K562 (cell line): ENCODE data around the gene SH2B2.

Source experiments
- ERF ChIP-seq: fragments of 450-650 bp; formaldehyde crosslinking; IDR thresholded peaks from 2 replicates; pipeline ENCODE4 v1.4.0; 2020; ENCODE audit warnings: mild to moderate bottlenecking, mixed read lengths
- HNRNPLL ChIP-seq: fragments of 200-400 bp; formaldehyde crosslinking; IDR thresholded peaks from 2 replicates; pipeline ENCODE4 v1.6.1; 2017; ENCODE audit warnings: low read length, low read depth, mild to moderate bottlenecking; ENCODE audit not compliant: poor library complexity, severe bottlenecking
- NUFIP1 ChIP-seq: fragments of 450-650 bp; IDR thresholded peaks from 2 replicates; pipeline ENCODE4 v1.6.1; 2018; ENCODE audit not compliant: partially characterized antibody
- TSC22D4 ChIP-seq: fragments of 450-650 bp; IDR thresholded peaks from 2 replicates; pipeline ENCODE4 v1.6.1; 2016; ENCODE audit warnings: missing genetic modification characterization, missing biosample characterization, control low read depth
- ZNF57 ChIP-seq: fragments of 450-650 bp; formaldehyde crosslinking; IDR thresholded peaks from 2 replicates; pipeline ENCODE4 v1.4.0; 2020; ENCODE audit warnings: mild to moderate bottlenecking, moderate library complexity
- TF ChIP-seq, protein P1 (sequence below), 2 experiments: fragments of 450-650 bp; formaldehyde crosslinking in 1 of 2; IDR thresholded peaks; 2 replicates each; pipeline versions ENCODE4 v1.4.0 to v1.6.1; 2014 to 2020; ENCODE audit warnings: mild to moderate bottlenecking in 2 of 2, borderline replicate concordance in 1 of 2, low read depth in 1 of 2
- TF ChIP-seq, protein P2 (sequence below), 3 experiments: IDR thresholded peaks in 2 of 3; conservative IDR thresholded peaks in 1 of 3; 2 replicates each; pipeline ENCODE4 v1.5.1; 2011 to 2012; ENCODE audit warnings: low read length in 3 of 3, mild to moderate bottlenecking in 3 of 3, control low read depth in 2 of 3, improper control_type of control experiment in 1 of 3, inconsistent platforms in 1 of 3, low read depth in 1 of 3, mixed read lengths in 1 of 3, moderate library complexity in 1 of 3; ENCODE audit not compliant: insufficient read depth in 2 of 3
- TF ChIP-seq, protein P3 (sequence below): sonication (generic); formaldehyde crosslinking; IDR thresholded peaks from 2 replicates; pipeline ENCODE4 v1.9.0; 2022; ENCODE audit warnings: mild to moderate bottlenecking, missing genetic modification reagents
- TF ChIP-seq, protein P4 (sequence below): sonication (generic); formaldehyde crosslinking; IDR thresholded peaks from 2 replicates; pipeline ENCODE4 v1.8.1; 2022; ENCODE audit warnings: missing genetic modification reagents

GRCh38 chr7:102303669-102304422, 17.2 kb downstream of the SH2B2 start:
- TF ChIP-seq, protein P1, sequence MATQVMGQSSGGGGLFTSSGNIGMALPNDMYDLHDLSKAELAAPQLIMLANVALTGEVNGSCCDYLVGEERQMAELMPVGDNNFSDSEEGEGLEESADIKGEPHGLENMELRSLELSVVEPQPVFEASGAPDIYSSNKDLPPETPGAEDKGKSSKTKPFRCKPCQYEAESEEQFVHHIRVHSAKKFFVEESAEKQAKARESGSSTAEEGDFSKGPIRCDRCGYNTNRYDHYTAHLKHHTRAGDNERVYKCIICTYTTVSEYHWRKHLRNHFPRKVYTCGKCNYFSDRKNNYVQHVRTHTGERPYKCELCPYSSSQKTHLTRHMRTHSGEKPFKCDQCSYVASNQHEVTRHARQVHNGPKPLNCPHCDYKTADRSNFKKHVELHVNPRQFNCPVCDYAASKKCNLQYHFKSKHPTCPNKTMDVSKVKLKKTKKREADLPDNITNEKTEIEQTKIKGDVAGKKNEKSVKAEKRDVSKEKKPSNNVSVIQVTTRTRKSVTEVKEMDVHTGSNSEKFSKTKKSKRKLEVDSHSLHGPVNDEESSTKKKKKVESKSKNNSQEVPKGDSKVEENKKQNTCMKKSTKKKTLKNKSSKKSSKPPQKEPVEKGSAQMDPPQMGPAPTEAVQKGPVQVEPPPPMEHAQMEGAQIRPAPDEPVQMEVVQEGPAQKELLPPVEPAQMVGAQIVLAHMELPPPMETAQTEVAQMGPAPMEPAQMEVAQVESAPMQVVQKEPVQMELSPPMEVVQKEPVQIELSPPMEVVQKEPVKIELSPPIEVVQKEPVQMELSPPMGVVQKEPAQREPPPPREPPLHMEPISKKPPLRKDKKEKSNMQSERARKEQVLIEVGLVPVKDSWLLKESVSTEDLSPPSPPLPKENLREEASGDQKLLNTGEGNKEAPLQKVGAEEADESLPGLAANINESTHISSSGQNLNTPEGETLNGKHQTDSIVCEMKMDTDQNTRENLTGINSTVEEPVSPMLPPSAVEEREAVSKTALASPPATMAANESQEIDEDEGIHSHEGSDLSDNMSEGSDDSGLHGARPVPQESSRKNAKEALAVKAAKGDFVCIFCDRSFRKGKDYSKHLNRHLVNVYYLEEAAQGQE (IDR thresholded peaks at IDR 0.05; ENCODE audit: borderline replicate concordance), result no peak
- TF ChIP-seq, protein P1 (CRISPR knock-in tag; IDR thresholded peaks at IDR 0.05; ENCODE audit: low read depth), result no peak
- TF ChIP-seq, protein P2, sequence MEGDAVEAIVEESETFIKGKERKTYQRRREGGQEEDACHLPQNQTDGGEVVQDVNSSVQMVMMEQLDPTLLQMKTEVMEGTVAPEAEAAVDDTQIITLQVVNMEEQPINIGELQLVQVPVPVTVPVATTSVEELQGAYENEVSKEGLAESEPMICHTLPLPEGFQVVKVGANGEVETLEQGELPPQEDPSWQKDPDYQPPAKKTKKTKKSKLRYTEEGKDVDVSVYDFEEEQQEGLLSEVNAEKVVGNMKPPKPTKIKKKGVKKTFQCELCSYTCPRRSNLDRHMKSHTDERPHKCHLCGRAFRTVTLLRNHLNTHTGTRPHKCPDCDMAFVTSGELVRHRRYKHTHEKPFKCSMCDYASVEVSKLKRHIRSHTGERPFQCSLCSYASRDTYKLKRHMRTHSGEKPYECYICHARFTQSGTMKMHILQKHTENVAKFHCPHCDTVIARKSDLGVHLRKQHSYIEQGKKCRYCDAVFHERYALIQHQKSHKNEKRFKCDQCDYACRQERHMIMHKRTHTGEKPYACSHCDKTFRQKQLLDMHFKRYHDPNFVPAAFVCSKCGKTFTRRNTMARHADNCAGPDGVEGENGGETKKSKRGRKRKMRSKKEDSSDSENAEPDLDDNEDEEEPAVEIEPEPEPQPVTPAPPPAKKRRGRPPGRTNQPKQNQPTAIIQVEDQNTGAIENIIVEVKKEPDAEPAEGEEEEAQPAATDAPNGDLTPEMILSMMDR (IDR thresholded peaks at IDR 0.05 in 2 of 3, conservative IDR thresholded peaks at IDR 0.05 in 1 of 3; ENCODE audit: insufficient read depth in 2 of 3, low read depth in 1 of 3, low read length in 3 of 3), result no peak
- TF ChIP-seq, protein P3, sequence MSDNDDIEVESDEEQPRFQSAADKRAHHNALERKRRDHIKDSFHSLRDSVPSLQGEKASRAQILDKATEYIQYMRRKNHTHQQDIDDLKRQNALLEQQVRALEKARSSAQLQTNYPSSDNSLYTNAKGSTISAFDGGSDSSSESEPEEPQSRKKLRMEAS, result no peak
- TF ChIP-seq, protein P4, sequence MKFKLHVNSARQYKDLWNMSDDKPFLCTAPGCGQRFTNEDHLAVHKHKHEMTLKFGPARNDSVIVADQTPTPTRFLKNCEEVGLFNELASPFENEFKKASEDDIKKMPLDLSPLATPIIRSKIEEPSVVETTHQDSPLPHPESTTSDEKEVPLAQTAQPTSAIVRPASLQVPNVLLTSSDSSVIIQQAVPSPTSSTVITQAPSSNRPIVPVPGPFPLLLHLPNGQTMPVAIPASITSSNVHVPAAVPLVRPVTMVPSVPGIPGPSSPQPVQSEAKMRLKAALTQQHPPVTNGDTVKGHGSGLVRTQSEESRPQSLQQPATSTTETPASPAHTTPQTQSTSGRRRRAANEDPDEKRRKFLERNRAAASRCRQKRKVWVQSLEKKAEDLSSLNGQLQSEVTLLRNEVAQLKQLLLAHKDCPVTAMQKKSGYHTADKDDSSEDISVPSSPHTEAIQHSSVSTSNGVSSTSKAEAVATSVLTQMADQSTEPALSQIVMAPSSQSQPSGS (CRISPR knock-in tag), result no peak
- TF ChIP-seq HNRNPLL (no peak), TSC22D4 (tag) (no peak), ZNF57 (CRISPR knock-in tag) (no peak), NUFIP1 (no peak), ERF (no peak)
